Measurements from ENCODE around the gene LRMDA.

The LRMDA gene

GRCh38 chr10:75809003-75809402, 377.6 kb downstream of the LRMDA start:
- no peak for DNase-seq (ENCODE audit: low read depth)

DNA sequence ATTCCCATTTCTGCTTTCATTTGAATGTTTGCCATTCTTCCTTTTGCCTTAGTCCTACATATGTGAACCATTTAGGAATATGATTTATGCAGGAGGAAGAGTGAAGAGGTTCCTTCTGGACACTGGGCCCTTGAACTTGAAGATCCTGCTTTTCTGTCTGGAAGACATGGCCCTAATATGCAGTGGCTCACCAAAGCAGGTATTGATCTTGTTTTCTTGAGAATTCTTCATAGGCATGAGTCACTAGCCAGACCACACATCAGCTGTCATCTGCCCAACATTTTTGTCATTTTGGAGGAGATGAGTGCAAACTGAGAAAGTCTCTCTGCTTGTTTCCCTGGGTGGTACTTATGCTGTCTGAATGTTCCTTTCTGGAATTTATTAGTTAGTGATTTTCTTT, 382.6 kb downstream of the LRMDA start:
- in situ Hi-C loops (cut with HindIII; ENCODE audit: low sequenced_read_pairs): no loop called here
- DNase-seq (ENCODE audit: low read depth): no peak
- H3K4me3 ChIP-seq (ENCODE audit: low read depth, low read length): no peak overlapping the region
- TF ChIP-seq, protein P1, sequence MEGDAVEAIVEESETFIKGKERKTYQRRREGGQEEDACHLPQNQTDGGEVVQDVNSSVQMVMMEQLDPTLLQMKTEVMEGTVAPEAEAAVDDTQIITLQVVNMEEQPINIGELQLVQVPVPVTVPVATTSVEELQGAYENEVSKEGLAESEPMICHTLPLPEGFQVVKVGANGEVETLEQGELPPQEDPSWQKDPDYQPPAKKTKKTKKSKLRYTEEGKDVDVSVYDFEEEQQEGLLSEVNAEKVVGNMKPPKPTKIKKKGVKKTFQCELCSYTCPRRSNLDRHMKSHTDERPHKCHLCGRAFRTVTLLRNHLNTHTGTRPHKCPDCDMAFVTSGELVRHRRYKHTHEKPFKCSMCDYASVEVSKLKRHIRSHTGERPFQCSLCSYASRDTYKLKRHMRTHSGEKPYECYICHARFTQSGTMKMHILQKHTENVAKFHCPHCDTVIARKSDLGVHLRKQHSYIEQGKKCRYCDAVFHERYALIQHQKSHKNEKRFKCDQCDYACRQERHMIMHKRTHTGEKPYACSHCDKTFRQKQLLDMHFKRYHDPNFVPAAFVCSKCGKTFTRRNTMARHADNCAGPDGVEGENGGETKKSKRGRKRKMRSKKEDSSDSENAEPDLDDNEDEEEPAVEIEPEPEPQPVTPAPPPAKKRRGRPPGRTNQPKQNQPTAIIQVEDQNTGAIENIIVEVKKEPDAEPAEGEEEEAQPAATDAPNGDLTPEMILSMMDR (IDR thresholded peaks at IDR 0.05; ENCODE audit: low read depth, low read length, missing control alignments): no peak

More at GRCh38 chr10:75809003-75809402, 377.6 kb downstream of the LRMDA start:
- TF ChIP-seq, protein P1 (IDR thresholded peaks at IDR 0.05; ENCODE audit: low read depth, low read length, missing control alignments): no peak
- H3K4me3 ChIP-seq (ENCODE audit: low read depth, low read length): no peak overlapping the region
- in situ Hi-C loops (cut with HindIII; ENCODE audit: low sequenced_read_pairs): no loop called here

GRCh38 chr10:75815066-75815465, 383.6 kb downstream of the LRMDA start:
- no peak for DNase-seq (ENCODE audit: low read depth)
- no peak overlapping the region for H3K4me3 ChIP-seq (ENCODE audit: low read depth, low read length)
- in situ Hi-C loops (cut with HindIII; ENCODE audit: low sequenced_read_pairs): no loop called here
- TF ChIP-seq, protein P1 (IDR thresholded peaks at IDR 0.05; ENCODE audit: low read depth, low read length, missing control alignments): no peak

GRCh38 chr10:75817198-75817597, 385.8 kb downstream of the LRMDA start:
- in situ Hi-C loops (cut with HindIII; ENCODE audit: low sequenced_read_pairs): no loop called here
- no peak for DNase-seq (ENCODE audit: low read depth)
- TF ChIP-seq, protein P1 (IDR thresholded peaks at IDR 0.05; ENCODE audit: low read depth, low read length, missing control alignments): no peak
- H3K4me3 ChIP-seq (ENCODE audit: low read depth, low read length): no peak overlapping the region

GRCh38 chr10:75818552-75818951, 387.1 kb downstream of the LRMDA start:
- H3K4me3 ChIP-seq (ENCODE audit: low read depth, low read length): no peak overlapping the region
- no peak for DNase-seq (ENCODE audit: low read depth)
- TF ChIP-seq, protein P1 (IDR thresholded peaks at IDR 0.05; ENCODE audit: low read depth, low read length, missing control alignments): no peak
- in situ Hi-C loops (cut with HindIII; ENCODE audit: low sequenced_read_pairs): no loop called here

- in situ Hi-C loops (cut with HindIII; ENCODE audit: low sequenced_read_pairs): no loop called here
- no peak overlapping the region for H3K4me3 ChIP-seq (ENCODE audit: low read depth, low read length)
- no peak for DNase-seq (ENCODE audit: low read depth)
- TF ChIP-seq, protein P1 (IDR thresholded peaks at IDR 0.05; ENCODE audit: low read depth, low read length, missing control alignments): no peak
These were observed 393.8 kb downstream of the LRMDA start for GRCh38 chr10:75825235-75825634.

DNA sequence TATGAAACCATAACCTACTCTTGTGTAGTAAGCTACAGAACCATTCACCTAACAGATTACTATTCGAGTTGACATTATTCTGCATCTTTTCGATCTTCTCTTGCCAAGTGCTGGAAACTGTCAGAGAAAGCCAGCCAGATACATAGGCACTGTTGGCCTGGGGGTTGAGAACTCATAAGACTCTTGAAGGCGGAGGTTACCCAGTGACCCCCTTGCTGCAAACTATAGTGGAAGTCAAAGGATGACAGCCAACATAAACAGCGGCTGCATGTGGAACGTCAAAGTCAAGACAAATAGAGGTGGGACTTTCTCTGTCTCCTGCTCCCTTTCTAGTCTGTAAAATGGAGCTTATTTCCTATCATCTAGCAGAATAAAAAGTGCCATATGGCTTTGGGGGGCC, 394.2 kb downstream of the LRMDA start:
- TF ChIP-seq, protein P1 (IDR thresholded peaks at IDR 0.05; ENCODE audit: low read depth, low read length, missing control alignments): no peak
- no peak overlapping the region for H3K4me3 ChIP-seq (ENCODE audit: low read depth, low read length)
- DNase-seq (ENCODE audit: low read depth): no peak
- in situ Hi-C loops (cut with HindIII; ENCODE audit: low sequenced_read_pairs): no loop called here

All from astrocyte of the cerebellum (primary cell).